HepG2 (cell line): Measurements from ENCODE around the gene GLYATL1B. TPM values are rescaled to one million over a fixed set of nuclear protein-coding genes. Genes with fewer than 3 reads are reported as not detected.

Experiments used
- CREB3 ChIP-seq: sonication (generic); formaldehyde crosslinking; IDR thresholded peaks from 2 replicates; pipeline ENCODE4 v1.5.0; 2020; ENCODE audit warnings: missing genetic modification reagents
- ELF1 ChIP-seq: sonication (generic); formaldehyde crosslinking; IDR thresholded peaks from 2 replicates; pipeline ENCODE4 v1.4.0; 2020; ENCODE audit warnings: missing genetic modification reagents
- ELF4 ChIP-seq: sonication (generic); formaldehyde crosslinking; IDR thresholded peaks from 2 replicates; pipeline ENCODE4 v1.5.0; 2020; ENCODE audit warnings: missing genetic modification reagents, mild to moderate bottlenecking, moderate library complexity, borderline replicate concordance
- FOXA3 ChIP-seq: IDR thresholded peaks from 2 replicates; pipeline ENCODE4 v1.6.1; 2016; ENCODE audit warnings: missing genetic modification reagents, missing compliant biosample characterization
- GPBP1L1 ChIP-seq: sonication (generic); formaldehyde crosslinking; IDR thresholded peaks from 2 replicates; pipeline ENCODE4 v1.5.0; 2020; ENCODE audit warnings: mild to moderate bottlenecking, missing genetic modification reagents
- MTA3 ChIP-seq: sonication (generic); formaldehyde crosslinking; IDR thresholded peaks from 2 replicates; pipeline ENCODE4 v1.4.0; 2020; ENCODE audit warnings: missing genetic modification reagents
- NFKB2 ChIP-seq: sonication (generic); formaldehyde crosslinking; IDR thresholded peaks from 2 replicates; pipeline ENCODE4 v1.4.0; 2020; ENCODE audit warnings: missing genetic modification reagents, borderline replicate concordance
- PHF21A ChIP-seq: sonication (generic); formaldehyde crosslinking; IDR thresholded peaks from 2 replicates; pipeline ENCODE4 v1.5.0; 2020; ENCODE audit warnings: mild to moderate bottlenecking, missing genetic modification reagents
- SIN3A ChIP-seq: IDR thresholded peaks from 2 replicates; pipeline ENCODE4 v1.6.1; 2011; ENCODE audit warnings: low read depth, mild to moderate bottlenecking, control low read depth, low read length, borderline replicate concordance
- SYNCRIP ChIP-seq: fragments of 200-400 bp; formaldehyde crosslinking; IDR thresholded peaks from 2 replicates; pipeline ENCODE4 v1.6.1; 2018; ENCODE audit warnings: mild to moderate bottlenecking, low read depth, low read length; ENCODE audit not compliant: insufficient read depth
- TRAFD1 ChIP-seq: sonication (generic); formaldehyde crosslinking; IDR thresholded peaks from 2 replicates; pipeline ENCODE4 v1.5.1; 2020; ENCODE audit warnings: missing genetic modification reagents, mild to moderate bottlenecking, borderline replicate concordance
- ZNF230 ChIP-seq: sonication (generic); formaldehyde crosslinking; IDR thresholded peaks from 2 replicates; pipeline ENCODE4 v1.4.0; 2020; ENCODE audit warnings: mild to moderate bottlenecking, missing genetic modification reagents
- ZNF3 ChIP-seq: IDR thresholded peaks from 2 replicates; pipeline ENCODE4 v1.7.0; 2017; ENCODE audit warnings: inconsistent platforms
- ZNF720 ChIP-seq: sonication (generic); formaldehyde crosslinking; IDR thresholded peaks from 2 replicates; pipeline ENCODE4 v1.4.0; 2020; ENCODE audit warnings: missing genetic modification reagents
- polyA plus RNA-seq, 8 experiments: library from polyadenylated mRNA; depleted of rRNA in 3 of 8; stranded (reverse) in 7 of 8; unstranded in 1 of 8; fragments of >200 nt; fragmentation: Illumina TruSeq in 4 of 8; extraction: Trizol in 4 of 8; gene quantifications; 2 replicates each; pipeline versions ENCODE4 v1.2.1 to v1.2.3, GENCODE V29; 2011 to 2016; ENCODE audit warnings: low read depth in 4 of 8, missing spikeins in 1 of 8, mixed read lengths in 1 of 8; ENCODE audit not compliant: insufficient read depth in 1 of 8
- total RNA-seq, 5 experiments: library from RNA; depleted of rRNA; stranded (reverse); fragments of >200 nt; fragmentation: Illumina TruSeq; extraction: Trizol; gene quantifications; 2 replicates each; pipeline ENCODE4 v1.2.3, GENCODE V29; 2016; ENCODE audit warnings: low read depth in 1 of 5
- TF ChIP-seq, protein P1 (sequence below): sonication (generic); formaldehyde crosslinking; IDR thresholded peaks from 2 replicates; pipeline ENCODE4 v1.4.0; 2020; ENCODE audit warnings: mild to moderate bottlenecking, missing genetic modification reagents
- TF ChIP-seq, protein P2 (sequence below): sonication (generic); formaldehyde crosslinking; IDR thresholded peaks from 2 replicates; pipeline ENCODE4 v1.4.0; 2020; ENCODE audit warnings: missing genetic modification reagents

The GLYATL1B gene
- total and polyA plus RNA-seq, 2 of the 13 experiments (the other 11 are each of a cell fraction or from before 2014, with no cell fraction given): not detected

- TF ChIP-seq GPBP1L1 (CRISPR knock-in tag): no peak
- no peak for TF ChIP-seq ELF4 (CRISPR knock-in tag)
- TF ChIP-seq NFKB2 (CRISPR knock-in tag): peak; percentile 28; the same call in 1 of the 2 replicates
- 0 out of 2 replicates have a peak, but pooled peaks have one; percentile 13 for TF ChIP-seq PHF21A (CRISPR knock-in tag)
- TF ChIP-seq ELF1: no peak
- no peak for TF ChIP-seq SIN3A
- no peak for TF ChIP-seq ZNF3 (CRISPR knock-in tag)
- 0 out of 2 replicates have a peak, but pooled peaks have one; percentile 37 for TF ChIP-seq ZNF230 (CRISPR knock-in tag)
- no peak for TF ChIP-seq TRAFD1
- 0 out of 2 replicates have a peak, but pooled peaks have one; percentile 14 for TF ChIP-seq FOXA3 (CRISPR knock-in tag)
- no peak for TF ChIP-seq MTA3 (CRISPR knock-in tag)
- TF ChIP-seq ZNF720 (CRISPR knock-in tag): 0 out of 2 replicates have a peak, but pooled peaks have one; percentile 38
- TF ChIP-seq SYNCRIP: no peak
- no peak for TF ChIP-seq CREB3 (CRISPR knock-in tag)
- TF ChIP-seq, protein P1, sequence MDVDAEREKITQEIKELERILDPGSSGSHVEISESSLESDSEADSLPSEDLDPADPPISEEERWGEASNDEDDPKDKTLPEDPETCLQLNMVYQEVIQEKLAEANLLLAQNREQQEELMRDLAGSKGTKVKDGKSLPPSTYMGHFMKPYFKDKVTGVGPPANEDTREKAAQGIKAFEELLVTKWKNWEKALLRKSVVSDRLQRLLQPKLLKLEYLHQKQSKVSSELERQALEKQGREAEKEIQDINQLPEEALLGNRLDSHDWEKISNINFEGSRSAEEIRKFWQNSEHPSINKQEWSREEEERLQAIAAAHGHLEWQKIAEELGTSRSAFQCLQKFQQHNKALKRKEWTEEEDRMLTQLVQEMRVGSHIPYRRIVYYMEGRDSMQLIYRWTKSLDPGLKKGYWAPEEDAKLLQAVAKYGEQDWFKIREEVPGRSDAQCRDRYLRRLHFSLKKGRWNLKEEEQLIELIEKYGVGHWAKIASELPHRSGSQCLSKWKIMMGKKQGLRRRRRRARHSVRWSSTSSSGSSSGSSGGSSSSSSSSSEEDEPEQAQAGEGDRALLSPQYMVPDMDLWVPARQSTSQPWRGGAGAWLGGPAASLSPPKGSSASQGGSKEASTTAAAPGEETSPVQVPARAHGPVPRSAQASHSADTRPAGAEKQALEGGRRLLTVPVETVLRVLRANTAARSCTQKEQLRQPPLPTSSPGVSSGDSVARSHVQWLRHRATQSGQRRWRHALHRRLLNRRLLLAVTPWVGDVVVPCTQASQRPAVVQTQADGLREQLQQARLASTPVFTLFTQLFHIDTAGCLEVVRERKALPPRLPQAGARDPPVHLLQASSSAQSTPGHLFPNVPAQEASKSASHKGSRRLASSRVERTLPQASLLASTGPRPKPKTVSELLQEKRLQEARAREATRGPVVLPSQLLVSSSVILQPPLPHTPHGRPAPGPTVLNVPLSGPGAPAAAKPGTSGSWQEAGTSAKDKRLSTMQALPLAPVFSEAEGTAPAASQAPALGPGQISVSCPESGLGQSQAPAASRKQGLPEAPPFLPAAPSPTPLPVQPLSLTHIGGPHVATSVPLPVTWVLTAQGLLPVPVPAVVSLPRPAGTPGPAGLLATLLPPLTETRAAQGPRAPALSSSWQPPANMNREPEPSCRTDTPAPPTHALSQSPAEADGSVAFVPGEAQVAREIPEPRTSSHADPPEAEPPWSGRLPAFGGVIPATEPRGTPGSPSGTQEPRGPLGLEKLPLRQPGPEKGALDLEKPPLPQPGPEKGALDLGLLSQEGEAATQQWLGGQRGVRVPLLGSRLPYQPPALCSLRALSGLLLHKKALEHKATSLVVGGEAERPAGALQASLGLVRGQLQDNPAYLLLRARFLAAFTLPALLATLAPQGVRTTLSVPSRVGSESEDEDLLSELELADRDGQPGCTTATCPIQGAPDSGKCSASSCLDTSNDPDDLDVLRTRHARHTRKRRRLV (CRISPR knock-in tag): no peak
- TF ChIP-seq, protein P2, sequence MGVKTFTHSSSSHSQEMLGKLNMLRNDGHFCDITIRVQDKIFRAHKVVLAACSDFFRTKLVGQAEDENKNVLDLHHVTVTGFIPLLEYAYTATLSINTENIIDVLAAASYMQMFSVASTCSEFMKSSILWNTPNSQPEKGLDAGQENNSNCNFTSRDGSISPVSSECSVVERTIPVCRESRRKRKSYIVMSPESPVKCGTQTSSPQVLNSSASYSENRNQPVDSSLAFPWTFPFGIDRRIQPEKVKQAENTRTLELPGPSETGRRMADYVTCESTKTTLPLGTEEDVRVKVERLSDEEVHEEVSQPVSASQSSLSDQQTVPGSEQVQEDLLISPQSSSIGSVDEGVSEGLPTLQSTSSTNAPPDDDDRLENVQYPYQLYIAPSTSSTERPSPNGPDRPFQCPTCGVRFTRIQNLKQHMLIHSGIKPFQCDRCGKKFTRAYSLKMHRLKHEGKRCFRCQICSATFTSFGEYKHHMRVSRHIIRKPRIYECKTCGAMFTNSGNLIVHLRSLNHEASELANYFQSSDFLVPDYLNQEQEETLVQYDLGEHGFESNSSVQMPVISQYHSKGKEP (CRISPR knock-in tag): no peak
These were observed 49.7 kb downstream of the GLYATL1B start (continued) for GRCh38 chr11:59135648-59136461.
